Measurements from ENCODE around the gene FBRSL1. TPM values are rescaled to one million over a fixed set of nuclear protein-coding genes. Genes with fewer than 3 reads are reported as not detected.

FBRSL1 gene
- polyA plus RNA-seq, 1 of the 3 experiments (the other 2 are of a cell fraction), result 5.5 TPM

- no peak for TF ChIP-seq ZBTB33 (IDR thresholded peaks at IDR 0.05; ENCODE audit: borderline replicate concordance, low read depth)
Measured at GRCh38 chr12:132537836-132538662, 48.1 kb downstream of the FBRSL1 start (continued).

- Histone ChIP-seq H3K27ac (ENCODE audit: low read depth in 2 of 2, low read length in 1 of 2) (no peak overlapping the region), H3K9me2 (no peaks in the 10 kb centered on the region), H3K4me1 (ENCODE audit: control insufficient read depth in 1 of 2, insufficient read depth in 2 of 2, low read depth in 1 of 2, low read length in 1 of 2) (no peaks in the 10 kb centered on the region), H3K36me3 (replicated peaks in 1 of 2; ENCODE audit: control insufficient read depth in 1 of 2, insufficient read depth in 2 of 2, low read length in 1 of 2) (no peaks in the 10 kb centered on the region), H3K27me3 (ENCODE audit: insufficient read depth) (no peaks in the 10 kb centered on the region), H3K4me3 (ENCODE audit: low read depth in 2 of 2, low read length in 1 of 2) (no peak overlapping the region), H3K4me2 (no peak overlapping the region), H3F3A (replicated peaks; ENCODE audit: insufficient read depth) (peaks cover 12% of the 10 kb centered on the region), H3K9ac (no peak overlapping the region), H2AFZ (ENCODE audit: low read depth) (no peak overlapping the region), H4K20me1 (ENCODE audit: insufficient read depth) (peaks cover 6% of the 10 kb centered on the region; the same call in 1 of the 2 replicates), H3K9me3 (no peaks in the 10 kb centered on the region), H3K79me2 (ENCODE audit: insufficient read depth) (no peaks in the 10 kb centered on the region)
- ChIA-PET POLR2A (no interaction called here), CTCF (interaction anchor here (1.1 to 3.0 kb wide), 4 partner anchors 15 to 124 kb away, joined by 3 to 9 read pairs (median 6); no protein-coding TSS in a partner anchor)
- DNase-seq, result no peak
- TF ChIP-seq YY1 (IDR thresholded peaks at IDR 0.05; ENCODE audit: low read depth), result no peak
- no peak for TF ChIP-seq USF1 (IDR thresholded peaks at IDR 0.05; ENCODE audit: borderline replicate concordance, low read depth)
- no peak for TF ChIP-seq SIN3A (IDR thresholded peaks at IDR 0.05; ENCODE audit: borderline replicate concordance, low read depth, low read length)
- no peak for TF ChIP-seq NRF1 (IDR thresholded peaks at IDR 0.05; ENCODE audit: low read depth, low read length)
- TF ChIP-seq REST (IDR thresholded peaks at IDR 0.05; ENCODE audit: low read depth, low read length), result no peak
- no peak for TF ChIP-seq RFX5 (IDR thresholded peaks at IDR 0.05; ENCODE audit: low read length)
- TF ChIP-seq TAF1 (IDR thresholded peaks at IDR 0.05; ENCODE audit: borderline replicate concordance, low read depth, low read length), result no peak
- TF ChIP-seq ELF1 (IDR thresholded peaks at IDR 0.05), result no peak
- TF ChIP-seq RCOR1 (IDR thresholded peaks at IDR 0.05; ENCODE audit: low read length), result no peak
- no peak for TF ChIP-seq NFIC (IDR thresholded peaks at IDR 0.05; ENCODE audit: borderline replicate concordance)
- TF ChIP-seq FOXJ3 (CRISPR knock-in tag; IDR thresholded peaks at IDR 0.05), result no peak
- 93% methylated on average over 4 of the region's 4 CpGs for WGBS (ENCODE audit: low lambda C conversion rate)
Measured at GRCh38 chr12:132538663-132538990, 48.7 kb downstream of the FBRSL1 start.

Measured in SK-N-SH (cell line).